Activated B cell treated with CpG ODN at 0.5 μM for 24 hours (primary cell): Measurements from ENCODE around the gene PLD4. TPM values are rescaled to one million over a fixed set of nuclear protein-coding genes. Genes with fewer than 3 reads are reported as not detected.
A peak's percentile ranks its signal among the peaks of the same experiment; 100 is the strongest.
"Not testable (repeated sequence)": the region's sequence is repeated elsewhere in the genome, so short reads cannot be mapped to it uniquely, and the experiment has no call there.

Experiments used
- ATAC-seq: fragments of 200-7000 bp; cut with Tn5 transposase; one replicate; pipeline ENCODE4 v1.10.0; 2021; ENCODE audit warnings: low read depth, mild to moderate bottlenecking, moderate library complexity
- CTCF ChIA-PET: fragments of 350-600 bp; sonication (Branson Sonifier 250); formaldehyde crosslinking; loops from one replicate; lab custom pipeline; 2021; ENCODE audit warnings: antibody characterized with exemption; lab: Charles Lee
- POLR2A ChIA-PET: fragments of 350-600 bp; sonication (Branson Sonifier 250); formaldehyde crosslinking; loops from one replicate; lab custom pipeline; 2021; ENCODE audit warnings: antibody characterized with exemption; lab: Charles Lee
- DNase-seq: peaks from one replicate; pipeline ENCODE4 v3.0.0; 2022
- H3K27ac Mint-ChIP-seq: one replicate; pipeline ENCODE4 v1.8.0; 2020; ENCODE audit warnings: mixed read lengths
- H3K27me3 Mint-ChIP-seq: one replicate; pipeline ENCODE4 v1.8.0; 2021; ENCODE audit warnings: mixed read lengths
- H3K36me3 Mint-ChIP-seq: one replicate; pipeline ENCODE4 v1.8.0; 2021; ENCODE audit warnings: low read depth, mixed read lengths
- H3K4me1 Mint-ChIP-seq: one replicate; pipeline ENCODE4 v1.8.0; 2021; ENCODE audit warnings: mixed read lengths
- H3K4me3 Mint-ChIP-seq: one replicate; pipeline ENCODE4 v1.8.0; 2020; ENCODE audit warnings: mild to moderate bottlenecking, mixed read lengths
- H3K9me3 Mint-ChIP-seq: one replicate; pipeline ENCODE4 v1.8.0; 2020; ENCODE audit warnings: mixed read lengths
- CTCF ChIP-seq: fragments of 200-600 bp; IDR thresholded peaks from one replicate; pipeline ENCODE4 v1.8.0; 2022; ENCODE audit warnings: antibody characterized with exemption, mild to moderate bottlenecking
- intact Hi-C: fragments of 100-400 bp; cut with micrococcal nuclease; formaldehyde crosslinking; loops from one replicate; pipeline ENCODE4 v1.15.1; 2024
- total RNA-seq: library from RNA; stranded (reverse); gene quantifications from 2 replicates; pipeline ENCODE4 v1.2.3, GENCODE V29; 2022

PLD4 gene
- total RNA-seq, 1 donor from 2014 or later: 473 TPM

GRCh38 chr14:104898870-104899510 lies 25.7 kb upstream of the PLD4 start:
- ChIA-PET CTCF (interaction anchor here (0.8 to 2.9 kb wide), 4 partner anchors 25 to 146 kb away, joined by 4 to 14 read pairs (median 4); partner anchors contain the start of gene PLD4), POLR2A (interaction anchor here (0.6 to 1.3 kb wide), 8 partner anchors 24 to 104 kb away, joined by 3 to 8 read pairs (median 3); no protein-coding TSS in a partner anchor)
- intact Hi-C loops: no loop called here
- no peak for ATAC-seq
- no peak overlapping the region for H3K27ac Mint-ChIP-seq
- DNase-seq: no peak
- H3K4me1 Mint-ChIP-seq: peaks cover 6% of the 10 kb centered on the region
- TF ChIP-seq CTCF: no peak
- H3K36me3 Mint-ChIP-seq: no peaks in the 10 kb centered on the region
- peaks cover 6% of the 10 kb centered on the region for H3K27me3 Mint-ChIP-seq
- H3K4me3 Mint-ChIP-seq: no peak overlapping the region
- H3K9me3 Mint-ChIP-seq: no peaks in the 10 kb centered on the region

- no peaks in the 10 kb centered on the region for H3K9me3 Mint-ChIP-seq
- H3K27ac Mint-ChIP-seq: no peak overlapping the region
- intact Hi-C loops: no loop called here
- ATAC-seq (no peak), DNase-seq (no peak)
- H3K36me3 Mint-ChIP-seq: no peaks in the 10 kb centered on the region
- peaks cover 13% of the 10 kb centered on the region for H3K4me1 Mint-ChIP-seq
- CTCF ChIA-PET: interaction anchor here (0.8 to 2.9 kb wide), 3 partner anchors 33 to 146 kb away, joined by 3 to 14 read pairs (median 4); no protein-coding TSS in a partner anchor
- H3K27me3 Mint-ChIP-seq: peaks cover 14% of the 10 kb centered on the region
- TF ChIP-seq CTCF: no peak
- POLR2A ChIA-PET: interaction anchor here (0.9 to 1.0 kb wide), 2 partner anchors 24 to 33 kb away, joined by 3 read pairs; no protein-coding TSS in a partner anchor
- no peak overlapping the region for H3K4me3 Mint-ChIP-seq
Observed at GRCh38 chr14:104899781-104900180, 24.9 kb upstream of the PLD4 start.

GRCh38 chr14:104900639-104901512 lies 23.8 kb upstream of the PLD4 start:
- intact Hi-C loops: no loop called here
- no peaks in the 10 kb centered on the region for H3K9me3 Mint-ChIP-seq
- no peak overlapping the region for H3K4me3 Mint-ChIP-seq
- CTCF ChIA-PET: interaction anchor here (1.1 kb wide), 2 partner anchors 16 to 32 kb away, joined by 3 read pairs; no protein-coding TSS in a partner anchor
- peaks cover 16% of the 10 kb centered on the region for H3K27me3 Mint-ChIP-seq
- POLR2A ChIA-PET: no interaction called here
- H3K36me3 Mint-ChIP-seq: no peaks in the 10 kb centered on the region
- H3K4me1 Mint-ChIP-seq: peaks cover 16% of the 10 kb centered on the region
- DNase-seq (no peak), ATAC-seq (no peak)
- no peak for TF ChIP-seq CTCF
- no peak overlapping the region for H3K27ac Mint-ChIP-seq

GRCh38 chr14:104903990-104904389 lies 20.7 kb upstream of the PLD4 start:
- CTCF ChIA-PET: no interaction called here
- H3K9me3 Mint-ChIP-seq: peaks cover 4% of the 10 kb centered on the region
- intact Hi-C loops: no loop called here
- no peak overlapping the region for H3K27ac Mint-ChIP-seq
- TF ChIP-seq CTCF: no peak
- POLR2A ChIA-PET: interaction anchor here (1.3 kb wide), 1 partner anchor 22 kb away, joined by 5 read pairs; no protein-coding TSS in a partner anchor
- DNase-seq (no peak), ATAC-seq (no peak)
- H3K4me3 Mint-ChIP-seq: no peak overlapping the region
- peaks cover 19% of the 10 kb centered on the region for H3K27me3 Mint-ChIP-seq
- peaks cover 10% of the 10 kb centered on the region for H3K4me1 Mint-ChIP-seq
- H3K36me3 Mint-ChIP-seq: no peaks in the 10 kb centered on the region

GRCh38 chr14:104904650-104905578 lies 19.8 kb upstream of the PLD4 start:
- H3K27ac Mint-ChIP-seq, H3K36me3 Mint-ChIP-seq, H3K4me1 Mint-ChIP-seq, H3K9me3 Mint-ChIP-seq, DNase-seq, ATAC-seq, intact Hi-C loops: not testable (repeated sequence)
- CTCF ChIA-PET: interaction anchor here (1.3 kb wide), 1 partner anchor 28 kb away, joined by 3 read pairs; no protein-coding TSS in a partner anchor
- H3K4me3 Mint-ChIP-seq: peak overlapping the region; percentile 24
- peaks cover 19% of the 10 kb centered on the region for H3K27me3 Mint-ChIP-seq
- POLR2A ChIA-PET: interaction anchor here (1.3 to 1.4 kb wide), 2 partner anchors 18 to 21 kb away, joined by 4 to 5 read pairs; no protein-coding TSS in a partner anchor

- ATAC-seq, H3K27ac Mint-ChIP-seq, H3K4me3 Mint-ChIP-seq, H3K4me1 Mint-ChIP-seq, H3K9me3 Mint-ChIP-seq, H3K36me3 Mint-ChIP-seq, intact Hi-C loops, DNase-seq: not testable (repeated sequence)
- H3K27me3 Mint-ChIP-seq: peaks cover 19% of the 10 kb centered on the region
- ChIA-PET CTCF (interaction anchor here (0.7 to 1.3 kb wide), 2 partner anchors 28 to 631 kb away, joined by 3 to 5 read pairs; no protein-coding TSS in a partner anchor), POLR2A (interaction anchor here (1.3 to 1.4 kb wide), 2 partner anchors 17 to 20 kb away, joined by 4 to 5 read pairs; no protein-coding TSS in a partner anchor)
Observed at GRCh38 chr14:104905579-104905933, 19.1 kb upstream of the PLD4 start.
